K562 (cell line): ENCODE data around the gene APOO. TPM values are rescaled to one million over a fixed set of nuclear protein-coding genes. Genes with fewer than 3 reads are reported as not detected.

ENCODE experiments used
- ATAC-seq: fragments of 200-7000 bp; cut with Tn5 transposase; 3 replicates; pipeline ENCODE4 v1.9.1; 2020; ENCODE audit warnings: moderate library complexity
- BruUV-seq: library from RNA; stranded (reverse); fragments of 400-500 nt; replicated peaks from 2 replicates; lab custom pipeline; 2021; lab: Mats Ljungman, UMichigan
- CTCF ChIA-PET: fragments of 300-600 bp; formaldehyde crosslinking; extraction: SDS; loops from one replicate; lab custom pipeline; 2021; ENCODE audit warnings: low intra/inter-chr PET ratio; lab: Yijun Ruan, JAX
- POLR2A ChIA-PET: fragments of 300-600, 350-650 bp; sonication (Branson Sonifier 250); formaldehyde crosslinking; extraction: SDS; loops from one replicate; lab custom pipeline; 2021; ENCODE audit warnings: antibody characterized with exemption, inconsistent platforms; lab: Yijun Ruan, JAX
- DNase-seq, 4 experiments: peaks; one replicate each; pipeline versions ENCODE4 v3.0.0 to v3.0.0-alpha.2; 2011 to 2018; ENCODE audit warnings: low spot score in 3 of 4, mixed read lengths in 3 of 4; ENCODE audit errors: extremely low read depth in 1 of 4
- FAIRE-seq: peaks from 2 replicates; lab custom pipeline; 2011; peaks lifted over from hg19 to GRCh38; lab: Jason Lieb, UNC
- H2AFZ ChIP-seq: 2 replicates; pipeline ENCODE4 v1.6.0; 2011; ENCODE audit warnings: low read depth, low read length, control low read depth, inconsistent platforms
- H3K27ac ChIP-seq: fragments of 200-600 bp; 3 replicates; pipeline ENCODE4 v1.8.0; 2011; ENCODE audit warnings: low read depth, mild to moderate bottlenecking, control low read depth, inconsistent platforms, low read length, moderate library complexity, mixed read lengths; ENCODE audit errors: extremely low read depth
- H3K27me3 ChIP-seq, 2 experiments: fragments of 300-600 bp in 1 of 2; 2 replicates in 1 of 2; 3 replicates in 1 of 2; pipeline versions ENCODE4 v1.6.0 to v1.8.0; 2011; ENCODE audit warnings: inconsistent platforms in 2 of 2, low read length in 2 of 2, mild to moderate bottlenecking in 1 of 2, mixed read lengths in 1 of 2, moderate library complexity in 1 of 2; ENCODE audit not compliant: control insufficient read depth in 2 of 2, insufficient read depth in 2 of 2
- H3K36me3 ChIP-seq: fragments of 300-600 bp; 3 replicates; pipeline ENCODE4 v1.8.0; 2011; ENCODE audit warnings: mild to moderate bottlenecking, low read length, inconsistent platforms; ENCODE audit not compliant: control insufficient read depth, insufficient read depth
- H3K4me1 ChIP-seq, 2 experiments: fragments of 200-600 bp in 1 of 2; replicated peaks in 1 of 2; 2 replicates in 1 of 2; 3 replicates in 1 of 2; pipeline versions ENCODE4 v1.5.1 to v1.8.0; 2011; ENCODE audit warnings: inconsistent platforms in 2 of 2, low read length in 2 of 2, mild to moderate bottlenecking in 1 of 2, mixed read lengths in 1 of 2, moderate library complexity in 1 of 2; ENCODE audit not compliant: control insufficient read depth in 2 of 2, insufficient read depth in 2 of 2
- H3K4me2 ChIP-seq: 2 replicates; pipeline ENCODE4 v1.6.1; 2011; ENCODE audit warnings: low read length, control low read depth, inconsistent platforms, mixed read lengths; ENCODE audit not compliant: insufficient read depth
- H3K4me3 ChIP-seq: fragments of 200-600 bp; sonication (generic), shearing (Covaris generic); 2 replicates; pipeline ENCODE4 v1.5.1; 2016; ENCODE audit warnings: control low read depth, inconsistent platforms
- H3K79me2 ChIP-seq: fragments of 200-600 bp; 3 replicates; pipeline ENCODE4 v1.8.0; 2011; ENCODE audit warnings: low read length, inconsistent platforms; ENCODE audit not compliant: control insufficient read depth, insufficient read depth
- H3K9ac ChIP-seq, 2 experiments: 2 replicates each; pipeline versions ENCODE4 v1.6.0 to v1.6.1; 2011; ENCODE audit warnings: low read depth in 2 of 2, low read length in 2 of 2, control low read depth in 1 of 2, inconsistent platforms in 1 of 2, mild to moderate bottlenecking in 1 of 2, mixed read lengths in 1 of 2; ENCODE audit not compliant: insufficient read depth in 1 of 2
- H3K9me1 ChIP-seq: one replicate; pipeline ENCODE4 v1.6.0; 2011; ENCODE audit warnings: inconsistent platforms, mild to moderate bottlenecking, low read length, moderate library complexity; ENCODE audit not compliant: control insufficient read depth, insufficient read depth
- H3K9me3 ChIP-seq: replicated peaks from 2 replicates; pipeline ENCODE4 v1.5.1; 2011; ENCODE audit warnings: low read depth, low read length, inconsistent platforms; ENCODE audit not compliant: control insufficient read depth, insufficient read depth
- H4K20me1 ChIP-seq: replicated peaks from 2 replicates; pipeline ENCODE4 v1.6.1; 2011; ENCODE audit warnings: low read length, inconsistent platforms, mixed read lengths; ENCODE audit not compliant: control insufficient read depth, insufficient read depth
- CEBPG ChIP-seq, 3 experiments: fragments of 200-800 bp in 1 of 3; sonication (Bioruptor generic) in 1 of 3; sonication (generic) in 1 of 3; formaldehyde crosslinking in 1 of 3; IDR thresholded peaks in 2 of 3; conservative IDR thresholded peaks in 1 of 3; 2 replicates each; pipeline versions ENCODE4 v1.6.1 to v1.8.0; 2016 to 2022; ENCODE audit warnings: missing compliant biosample characterization in 2 of 3, missing genetic modification characterization in 2 of 3, mild to moderate bottlenecking in 1 of 3, missing genetic modification reagents in 1 of 3
- EGR1 ChIP-seq: fragments of 450-650 bp; conservative IDR thresholded peaks from 2 replicates; pipeline ENCODE4 v1.6.1; 2017; ENCODE audit warnings: mild to moderate bottlenecking
- ESRRA ChIP-seq: fragments of 450-650 bp; IDR thresholded peaks from 2 replicates; pipeline ENCODE4 v1.6.1; 2014; ENCODE audit warnings: low read depth, mild to moderate bottlenecking, moderate library complexity, borderline replicate concordance
- NRF1 ChIP-seq, 2 experiments: fragments of 450-650 bp; IDR thresholded peaks in 1 of 2; conservative IDR thresholded peaks in 1 of 2; 2 replicates each; pipeline ENCODE4 v1.6.1; 2014; ENCODE audit warnings: mild to moderate bottlenecking in 2 of 2
- NUFIP1 ChIP-seq: fragments of 450-650 bp; IDR thresholded peaks from 2 replicates; pipeline ENCODE4 v1.6.1; 2018; ENCODE audit not compliant: partially characterized antibody
- U2AF2 ChIP-seq: fragments of 200-400 bp; formaldehyde crosslinking; optimal IDR thresholded peaks from 2 replicates; pipeline ENCODE3; 2017; ENCODE audit warnings: low read depth, mild to moderate bottlenecking, low read length
- ZKSCAN3 ChIP-seq: fragments of 250-450 bp; sonication (Bioruptor Pico); IDR thresholded peaks from 2 replicates; pipeline ENCODE4 v1.4.0; 2020
- ZNF785 ChIP-seq: fragments of 250-450 bp; sonication (Bioruptor Pico); IDR thresholded peaks from 2 replicates; pipeline ENCODE4 v1.4.0; 2020; ENCODE audit warnings: mild to moderate bottlenecking
- WGBS: fragments of 100-300 bp; shearing (Covaris generic); methylation state at CpG from one replicate; pipeline ENCODE4 v1.1.6; 2016; ENCODE audit warnings: low coverage, mixed read lengths; ENCODE audit not compliant: insufficient coverage; ENCODE audit errors: missing lambda C conversion rate; 5-methylcytosine and 5-hydroxymethylcytosine counted together
- in situ Hi-C: fragments of 300-500 bp; cut with MboI; formaldehyde crosslinking; loops from 4 replicates; pipeline ENCODE4 v1.15.0; 2018; ENCODE audit warnings: inconsistent platforms, mixed read lengths
- intact Hi-C: fragments of 100-400 bp; cut with micrococcal nuclease; formaldehyde crosslinking; loops from 2 replicates; pipeline ENCODE4 v1.14.2; 2022
- polyA plus RNA-seq, 8 experiments: library from polyadenylated mRNA; depleted of rRNA in 4 of 8; stranded (reverse) in 5 of 8; unstranded in 3 of 8; fragments of >200 nt; fragmentation: Nextera tagmentation in 2 of 8; fragmentation: Illumina TruSeq in 1 of 8; extraction: Ambion mirVana in 2 of 8; extraction: Trizol in 1 of 8; gene quantifications; 2 replicates each; pipeline versions ENCODE4 v1.2.1 to v1.2.3, GENCODE V29; 2011 to 2014; ENCODE audit warnings: inconsistent platforms in 1 of 8, missing spikeins in 1 of 8
- total RNA-seq, 7 experiments: library from RNA; depleted of rRNA in 6 of 7; stranded (reverse); fragments of >200 nt in 6 of 7; fragmentation: Illumina TruSeq in 2 of 7; extraction: Trizol in 2 of 7; gene quantifications; 2 replicates each; pipeline versions ENCODE4 v1.2.1 to v1.2.3, GENCODE V29; 2011 to 2021; ENCODE audit warnings: low replicate concordance in 1 of 7
- TF ChIP-seq, protein P1 (sequence below): sonication (generic); formaldehyde crosslinking; IDR thresholded peaks from 2 replicates; pipeline ENCODE4 v1.8.0; 2022; ENCODE audit warnings: mild to moderate bottlenecking, missing genetic modification reagents
- TF ChIP-seq, protein P2 (sequence below): fragments of 200-800 bp; sonication (Bioruptor generic); IDR thresholded peaks from 2 replicates; pipeline ENCODE4 v1.6.1; 2016; ENCODE audit warnings: missing genetic modification characterization, missing compliant biosample characterization
- TF ChIP-seq, protein P3 (sequence below), 2 experiments: IDR thresholded peaks; 2 replicates each; pipeline ENCODE4 v1.6.1; 2011; ENCODE audit warnings: borderline replicate concordance in 1 of 2, control low read depth in 1 of 2, low read depth in 1 of 2, low read length in 1 of 2, mild to moderate bottlenecking in 1 of 2, mixed read lengths in 1 of 2, moderate library complexity in 1 of 2; ENCODE audit not compliant: insufficient read depth in 1 of 2, insufficient read length in 1 of 2, poor library complexity in 1 of 2, severe bottlenecking in 1 of 2; ENCODE audit errors: extremely low read depth in 1 of 2
- TF ChIP-seq, protein P4 (sequence below): fragments of 450-650 bp; formaldehyde crosslinking; IDR thresholded peaks from 2 replicates; pipeline ENCODE4 v1.4.0; 2020; ENCODE audit warnings: mild to moderate bottlenecking
- TF ChIP-seq, protein P5 (sequence below): fragments of 250-450 bp; sonication (Bioruptor Pico); IDR thresholded peaks from 2 replicates; pipeline ENCODE4 v1.8.0; 2021; ENCODE audit warnings: moderate library complexity, mild to moderate bottlenecking, inconsistent platforms

APOO gene
- total and polyA plus RNA-seq, 9 of the 15 experiments (the other 6 are each of a cell fraction or from before 2014, with no cell fraction given) = 37.3 to 76.4 (median 60.8) TPM

DNA sequence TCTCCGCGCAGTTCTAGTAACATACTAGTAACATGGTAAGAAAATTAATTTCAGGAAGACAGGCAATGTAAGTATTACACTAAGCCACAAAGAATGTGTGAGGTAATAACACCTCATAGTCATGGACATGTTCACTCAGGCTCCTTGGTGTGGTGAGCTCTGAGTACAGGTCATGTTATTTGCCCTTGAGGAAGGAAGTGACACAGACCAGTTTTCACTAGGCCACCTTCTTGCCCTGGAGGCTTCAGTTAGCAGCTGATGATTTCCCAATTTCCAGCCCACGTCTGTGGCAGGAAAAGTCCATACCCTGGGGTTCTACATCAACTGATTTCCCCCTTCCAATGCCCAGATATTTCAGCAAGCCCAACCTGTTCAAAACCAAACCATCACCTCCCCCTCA, 6.7 kb downstream of the APOO start:
- 0 out of 3 replicates have a peak, but pooled peaks have one; percentile 17 for ATAC-seq
- Histone ChIP-seq H3K27ac (no peak overlapping the region), H3K4me1 (peaks cover 2 to 18% of the 10 kb centered on the region in 2 experiments; a peak in 3 of 5 replicates), H3K27me3 (no peaks in the 10 kb centered on the region), H3K9me1 (no peaks in the 10 kb centered on the region), H3K36me3 (peaks cover 6% of the 10 kb centered on the region; the same call in 1 of the 3 replicates), H3K79me2 (peaks cover 36% of the 10 kb centered on the region), H3K9ac (no peak overlapping the region), H4K20me1 (peaks cover 3% of the 10 kb centered on the region), H3K9me3 (no peaks in the 10 kb centered on the region), H3K4me3 (no peak overlapping the region), H2AFZ (no peak overlapping the region), H3K4me2 (no peak overlapping the region)
- no peak for DNase-seq
- intact Hi-C loops = loop anchor here (5.0 kb wide), 1 partner anchor 59 kb away; no protein-coding TSS in a partner anchor
- POLR2A ChIA-PET = interaction anchor here (1.1 to 1.4 kb wide), 3 partner anchors 118 to 205 kb away, joined by 3 to 4 read pairs (median 4); partner anchors contain the start of gene SAT1
- WGBS = 77% methylated on average over 3 of the region's 3 CpGs
- CTCF ChIA-PET = interaction anchor here (0.8 to 4.0 kb wide), 4 partner anchors 119 to 207 kb away, joined by 3 to 74 read pairs (median 32); partner anchors contain the start of gene SAT1
- in situ Hi-C loops = loop anchor here (5.0 kb wide), 3 partner anchors 119 to 209 kb away; partner anchors contain the start of gene SAT1
- BruUV-seq = no TSS peak
- TF ChIP-seq, protein P1, sequence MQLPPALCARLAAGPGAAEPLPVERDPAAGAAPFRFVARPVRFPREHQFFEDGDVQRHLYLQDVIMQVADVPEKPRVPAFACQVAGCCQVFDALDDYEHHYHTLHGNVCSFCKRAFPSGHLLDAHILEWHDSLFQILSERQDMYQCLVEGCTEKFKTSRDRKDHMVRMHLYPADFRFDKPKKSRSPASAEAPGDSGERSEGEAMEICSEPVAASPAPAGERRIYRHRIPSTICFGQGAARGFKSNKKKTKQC = no peak
- no peak for TF ChIP-seq ZKSCAN3 (CRISPR knock-in tag)
- no peak for TF ChIP-seq U2AF2
- no peak for TF ChIP-seq CEBPG (CRISPR knock-in tag; IDR thresholded peaks at IDR 0.05)
- TF ChIP-seq CEBPG (tag; conservative IDR thresholded peaks at IDR 0.05 in 1 of 2, IDR thresholded peaks at IDR 0.05 in 1 of 2) = peak in 1 of 2 experiments; percentile 70; a peak in 2 of 4 replicates
- TF ChIP-seq, protein P2, sequence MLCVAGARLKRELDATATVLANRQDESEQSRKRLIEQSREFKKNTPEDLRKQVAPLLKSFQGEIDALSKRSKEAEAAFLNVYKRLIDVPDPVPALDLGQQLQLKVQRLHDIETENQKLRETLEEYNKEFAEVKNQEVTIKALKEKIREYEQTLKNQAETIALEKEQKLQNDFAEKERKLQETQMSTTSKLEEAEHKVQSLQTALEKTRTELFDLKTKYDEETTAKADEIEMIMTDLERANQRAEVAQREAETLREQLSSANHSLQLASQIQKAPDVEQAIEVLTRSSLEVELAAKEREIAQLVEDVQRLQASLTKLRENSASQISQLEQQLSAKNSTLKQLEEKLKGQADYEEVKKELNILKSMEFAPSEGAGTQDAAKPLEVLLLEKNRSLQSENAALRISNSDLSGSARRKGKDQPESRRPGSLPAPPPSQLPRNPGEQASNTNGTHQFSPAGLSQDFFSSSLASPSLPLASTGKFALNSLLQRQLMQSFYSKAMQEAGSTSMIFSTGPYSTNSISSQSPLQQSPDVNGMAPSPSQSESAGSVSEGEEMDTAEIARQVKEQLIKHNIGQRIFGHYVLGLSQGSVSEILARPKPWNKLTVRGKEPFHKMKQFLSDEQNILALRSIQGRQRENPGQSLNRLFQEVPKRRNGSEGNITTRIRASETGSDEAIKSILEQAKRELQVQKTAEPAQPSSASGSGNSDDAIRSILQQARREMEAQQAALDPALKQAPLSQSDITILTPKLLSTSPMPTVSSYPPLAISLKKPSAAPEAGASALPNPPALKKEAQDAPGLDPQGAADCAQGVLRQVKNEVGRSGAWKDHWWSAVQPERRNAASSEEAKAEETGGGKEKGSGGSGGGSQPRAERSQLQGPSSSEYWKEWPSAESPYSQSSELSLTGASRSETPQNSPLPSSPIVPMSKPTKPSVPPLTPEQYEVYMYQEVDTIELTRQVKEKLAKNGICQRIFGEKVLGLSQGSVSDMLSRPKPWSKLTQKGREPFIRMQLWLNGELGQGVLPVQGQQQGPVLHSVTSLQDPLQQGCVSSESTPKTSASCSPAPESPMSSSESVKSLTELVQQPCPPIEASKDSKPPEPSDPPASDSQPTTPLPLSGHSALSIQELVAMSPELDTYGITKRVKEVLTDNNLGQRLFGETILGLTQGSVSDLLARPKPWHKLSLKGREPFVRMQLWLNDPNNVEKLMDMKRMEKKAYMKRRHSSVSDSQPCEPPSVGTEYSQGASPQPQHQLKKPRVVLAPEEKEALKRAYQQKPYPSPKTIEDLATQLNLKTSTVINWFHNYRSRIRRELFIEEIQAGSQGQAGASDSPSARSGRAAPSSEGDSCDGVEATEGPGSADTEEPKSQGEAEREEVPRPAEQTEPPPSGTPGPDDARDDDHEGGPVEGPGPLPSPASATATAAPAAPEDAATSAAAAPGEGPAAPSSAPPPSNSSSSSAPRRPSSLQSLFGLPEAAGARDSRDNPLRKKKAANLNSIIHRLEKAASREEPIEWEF (CRISPR knock-in tag) = no peak
- TF ChIP-seq NUFIP1 = no peak
- TF ChIP-seq, protein P3, sequence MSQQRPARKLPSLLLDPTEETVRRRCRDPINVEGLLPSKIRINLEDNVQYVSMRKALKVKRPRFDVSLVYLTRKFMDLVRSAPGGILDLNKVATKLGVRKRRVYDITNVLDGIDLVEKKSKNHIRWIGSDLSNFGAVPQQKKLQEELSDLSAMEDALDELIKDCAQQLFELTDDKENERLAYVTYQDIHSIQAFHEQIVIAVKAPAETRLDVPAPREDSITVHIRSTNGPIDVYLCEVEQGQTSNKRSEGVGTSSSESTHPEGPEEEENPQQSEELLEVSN (IDR thresholded peaks at IDR 0.05; ENCODE audit: borderline replicate concordance in 1 of 2, extremely low read depth in 1 of 2, insufficient read depth in 1 of 2, insufficient read length in 1 of 2, low read depth in 1 of 2, low read length in 1 of 2, poor library complexity in 1 of 2, severe bottlenecking in 1 of 2) = no peak
- TF ChIP-seq, protein P4, sequence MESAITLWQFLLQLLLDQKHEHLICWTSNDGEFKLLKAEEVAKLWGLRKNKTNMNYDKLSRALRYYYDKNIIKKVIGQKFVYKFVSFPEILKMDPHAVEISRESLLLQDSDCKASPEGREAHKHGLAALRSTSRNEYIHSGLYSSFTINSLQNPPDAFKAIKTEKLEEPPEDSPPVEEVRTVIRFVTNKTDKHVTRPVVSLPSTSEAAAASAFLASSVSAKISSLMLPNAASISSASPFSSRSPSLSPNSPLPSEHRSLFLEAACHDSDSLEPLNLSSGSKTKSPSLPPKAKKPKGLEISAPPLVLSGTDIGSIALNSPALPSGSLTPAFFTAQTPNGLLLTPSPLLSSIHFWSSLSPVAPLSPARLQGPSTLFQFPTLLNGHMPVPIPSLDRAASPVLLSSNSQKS = no peak
- TF ChIP-seq, protein P5, sequence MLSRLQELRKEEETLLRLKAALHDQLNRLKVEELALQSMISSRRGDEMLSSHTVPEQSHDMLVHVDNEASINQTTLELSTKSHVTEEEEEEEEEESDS (CRISPR knock-in tag) = no peak
- TF ChIP-seq ESRRA = peak; percentile 55; the same call in 1 of the 2 replicates
- TF ChIP-seq ZNF785 (CRISPR knock-in tag) = no peak
- no peak for TF ChIP-seq NRF1 (conservative IDR thresholded peaks at IDR 0.05 in 1 of 2, IDR thresholded peaks at IDR 0.05 in 1 of 2)
- no peak for TF ChIP-seq EGR1
- no peak for FAIRE-seq
